Activated T-helper 9 cell treated with anti-CD3 and anti-CD28 coated beads, Interleukin-2, amount 50 U/mL, for 16 hours (primary cell): ENCODE results near the gene PDGFD.
"Not testable (repeated sequence)": the region's sequence is repeated elsewhere in the genome, so short reads cannot be mapped to it uniquely, and the experiment has no call there.

Experiments
- DNase-seq: peaks from one replicate; pipeline ENCODE4 v3.0.0-alpha.2; 2020; ENCODE audit warnings: low read depth

Gene PDGFD

DNA sequence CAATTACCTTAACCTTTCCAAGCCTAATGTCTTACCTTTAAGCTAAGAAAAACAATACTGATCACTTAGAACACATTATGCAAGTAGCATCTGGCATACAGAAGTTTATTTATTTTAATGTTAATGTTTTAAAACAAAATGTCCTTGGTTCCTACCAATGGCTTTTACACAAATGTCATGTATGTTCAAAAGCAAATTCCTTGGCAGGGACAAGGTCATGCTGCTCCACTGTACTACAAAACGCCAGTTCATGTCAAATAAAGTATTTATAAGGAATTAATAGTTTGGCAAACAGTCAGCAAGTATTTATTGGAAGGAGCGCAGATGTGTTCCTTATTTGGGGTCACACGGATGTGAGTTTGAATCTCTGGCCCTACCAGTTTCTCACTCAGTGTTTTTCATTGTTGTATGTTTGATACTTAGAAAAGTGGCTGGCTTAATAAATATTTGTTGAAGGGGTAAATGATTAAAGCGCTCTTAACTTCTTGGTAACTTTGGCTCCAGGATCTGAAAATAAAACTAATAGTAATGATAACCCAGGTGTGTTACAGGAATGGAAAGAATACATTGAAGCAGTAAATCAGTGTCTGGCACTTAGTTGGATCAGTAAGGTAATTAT lies 108.9 kb downstream of the PDGFD start:
- no peak for DNase-seq

DNA sequence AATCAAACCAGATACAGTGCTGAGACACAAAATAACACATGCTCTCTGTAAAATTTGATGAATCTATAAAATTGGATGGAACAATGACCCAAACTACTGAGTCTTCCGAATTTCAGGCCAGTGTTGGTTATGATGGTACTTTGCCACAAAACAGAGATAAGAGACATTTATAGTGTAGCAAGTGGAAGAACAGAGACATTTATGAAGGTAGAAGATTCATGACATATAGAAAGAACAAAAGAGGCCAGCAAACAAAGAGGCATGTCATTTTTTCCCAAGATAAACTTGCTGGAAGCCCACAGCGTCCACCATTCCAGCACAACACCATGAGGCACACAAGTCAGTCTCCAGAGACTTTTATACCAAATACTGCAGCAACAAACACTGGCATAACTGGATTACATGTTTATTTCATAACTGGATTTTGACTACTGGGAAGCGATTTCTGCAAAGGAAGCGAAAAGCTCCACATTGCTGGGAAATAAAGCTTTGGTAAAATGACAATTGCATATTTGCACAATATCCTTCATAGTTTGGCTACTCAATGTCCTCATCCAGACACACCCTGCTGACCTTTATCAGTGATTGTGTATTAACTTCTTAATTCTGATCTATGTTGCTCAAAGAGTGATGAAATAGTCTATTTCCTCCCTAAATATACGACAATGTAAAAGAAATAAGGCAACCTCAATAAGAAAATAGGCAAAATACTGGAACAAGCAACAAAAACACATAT lies 110.0 kb downstream of the PDGFD start:
- no peak for DNase-seq

DNA sequence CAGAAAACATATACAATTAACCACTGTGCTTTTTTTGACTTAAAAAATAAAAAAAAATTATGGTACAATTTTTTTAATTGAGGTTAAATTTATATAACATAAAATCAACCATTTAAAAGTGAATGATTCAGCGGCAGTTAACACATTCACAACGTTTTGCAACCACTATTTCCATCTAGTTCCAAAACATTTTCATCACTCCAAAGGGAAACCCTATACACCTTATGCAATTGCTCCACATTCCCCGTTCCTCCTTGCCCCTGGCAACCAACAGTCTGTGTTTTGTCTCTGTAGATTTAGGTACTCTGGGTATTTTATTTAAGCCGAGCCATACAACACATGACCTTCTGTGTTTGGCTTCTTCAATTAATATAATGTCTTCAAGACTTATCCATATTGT lies 112.2 kb downstream of the PDGFD start:
- no peak for DNase-seq

DNA sequence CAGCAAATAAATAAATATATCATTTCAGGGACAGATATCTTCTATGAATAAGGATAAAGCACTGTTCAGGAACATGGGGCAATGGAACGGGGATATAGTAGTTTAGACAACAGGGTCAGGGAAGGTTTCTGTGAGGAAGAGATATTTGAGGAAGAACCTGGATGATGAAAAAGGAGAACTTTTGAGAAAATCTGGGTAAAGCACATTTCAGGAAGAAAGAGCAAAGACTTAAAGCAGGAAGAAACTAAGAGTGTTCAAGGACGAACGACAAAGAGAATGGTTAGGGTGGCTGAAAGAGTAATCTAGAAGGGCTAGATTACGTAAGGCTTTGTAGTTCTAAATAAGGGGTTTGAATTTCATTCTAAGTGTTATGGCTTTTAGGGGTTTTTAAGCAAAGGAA lies 114.8 kb downstream of the PDGFD start:
- DNase-seq = no peak

DNA sequence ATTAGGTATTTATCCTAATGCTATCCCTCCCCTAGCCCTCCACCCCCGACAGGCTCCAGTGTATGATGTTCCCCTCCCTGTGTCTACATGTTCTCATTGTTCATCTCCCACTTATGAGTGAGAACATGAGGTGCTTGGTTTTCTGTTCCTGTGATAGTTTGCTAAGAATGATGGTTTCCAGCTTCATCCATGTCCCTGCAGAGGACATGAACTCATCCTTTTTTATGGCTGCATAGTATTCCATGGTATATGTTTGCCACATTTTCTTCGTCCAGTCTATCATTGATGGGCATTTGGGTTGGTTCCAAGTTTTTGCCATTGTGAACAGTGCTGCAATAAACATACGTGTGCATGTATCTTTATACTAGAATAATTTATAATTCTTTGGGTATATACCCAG lies 117.1 kb downstream of the PDGFD start:
- not testable (repeated sequence) for DNase-seq

DNA sequence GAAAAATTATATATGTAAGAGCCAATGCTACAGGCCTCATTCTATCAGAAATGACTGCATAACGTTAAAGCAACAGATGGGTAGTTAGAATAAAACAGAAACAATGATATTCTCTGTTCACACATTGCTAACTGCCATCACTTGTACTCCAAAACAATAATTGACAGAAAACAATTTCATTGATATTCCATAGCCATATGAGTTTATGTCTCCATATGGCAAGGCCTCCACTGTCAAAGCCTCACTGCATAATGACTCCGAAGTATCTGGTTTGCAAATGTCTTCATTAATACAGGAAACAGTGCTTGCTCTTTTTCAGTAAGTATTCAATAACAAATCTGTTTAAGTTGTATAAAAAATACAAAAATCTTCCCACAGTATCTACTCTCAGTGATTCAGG lies 117.6 kb downstream of the PDGFD start:
- DNase-seq = no peak

DNA sequence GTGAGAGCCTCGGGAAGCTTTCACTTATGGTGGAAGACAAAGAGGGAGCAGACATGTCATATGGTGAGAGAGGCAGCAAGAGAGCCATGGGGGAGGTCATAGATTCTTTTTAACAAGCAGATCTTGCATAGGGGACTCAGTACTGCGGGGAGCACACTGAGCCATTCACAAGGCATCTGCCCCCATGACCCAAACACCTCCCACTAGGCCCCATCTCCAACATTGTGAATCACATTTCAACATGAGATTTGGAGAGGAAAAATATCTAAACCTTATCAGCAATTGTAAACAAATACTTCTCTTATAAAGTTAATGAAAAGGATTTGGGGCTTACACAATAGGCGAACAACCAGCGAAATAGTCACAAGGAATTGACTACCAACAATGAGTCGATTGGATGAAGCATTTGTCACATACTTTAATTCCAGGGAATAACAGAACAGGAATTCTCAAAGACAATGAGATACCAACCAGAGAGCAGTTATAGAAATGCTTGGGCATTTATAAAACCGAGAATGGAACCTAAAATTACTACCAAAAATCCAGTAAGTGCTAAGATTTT lies 120.2 kb downstream of the PDGFD start:
- DNase-seq = no peak

DNA sequence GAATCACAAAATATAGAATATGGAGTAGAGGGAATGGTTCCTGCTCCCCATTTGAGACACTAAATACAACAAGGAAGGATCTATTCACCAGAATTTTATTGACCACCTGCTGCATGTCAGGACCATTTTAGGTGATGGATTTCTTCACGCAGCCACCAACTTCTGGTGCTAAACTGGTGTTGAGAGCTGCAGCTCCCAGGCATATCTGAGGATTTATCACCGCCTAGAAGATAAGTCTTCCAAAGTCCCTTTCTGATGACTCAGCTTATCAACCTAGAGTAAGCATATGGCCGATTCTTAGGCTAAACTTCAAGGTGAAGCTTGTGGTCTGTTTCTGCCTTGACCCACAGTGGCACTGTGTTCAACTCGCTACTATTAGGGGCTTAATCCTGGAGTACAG lies 120.8 kb downstream of the PDGFD start:
- no peak for DNase-seq

DNA sequence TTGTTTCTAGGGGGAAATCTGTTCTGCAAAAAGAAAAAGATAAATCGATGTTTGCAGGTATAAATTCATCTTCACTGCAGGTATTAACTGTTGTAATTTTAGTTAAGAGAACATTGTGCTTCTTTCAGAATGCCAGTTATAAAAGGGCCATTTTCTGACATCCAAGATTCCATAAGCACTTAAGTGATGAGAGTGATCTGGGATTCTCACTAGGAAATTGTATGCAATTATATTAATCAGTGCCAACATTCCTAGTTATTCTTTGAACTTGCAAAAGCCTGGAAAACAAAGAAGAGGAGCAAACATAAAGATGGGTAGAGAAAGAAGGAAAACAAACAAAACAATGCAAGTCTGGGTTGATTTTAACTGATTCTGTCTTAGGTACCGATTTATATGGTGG lies 122.2 kb downstream of the PDGFD start:
- DNase-seq = no peak

DNA sequence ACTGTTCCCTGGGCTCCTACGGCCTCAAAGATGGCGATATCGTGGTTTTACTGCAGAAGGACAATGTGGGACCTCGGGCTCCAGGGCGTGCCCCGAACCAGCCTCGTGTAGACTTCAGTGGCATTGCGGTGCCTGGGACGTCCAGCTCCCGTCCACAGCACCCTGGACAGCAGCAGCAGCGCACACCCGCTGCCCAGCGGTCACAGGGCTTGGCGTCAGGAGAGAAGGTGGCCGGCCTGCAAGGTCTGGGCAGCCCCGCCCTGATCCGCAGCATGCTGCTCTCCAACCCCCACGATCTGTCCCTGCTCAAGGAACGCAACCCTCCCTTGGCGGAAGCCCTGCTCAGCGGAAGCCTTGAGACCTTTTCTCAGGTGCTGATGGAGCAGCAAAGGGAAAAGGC lies 127.0 kb downstream of the PDGFD start:
- DNase-seq = no peak

DNA sequence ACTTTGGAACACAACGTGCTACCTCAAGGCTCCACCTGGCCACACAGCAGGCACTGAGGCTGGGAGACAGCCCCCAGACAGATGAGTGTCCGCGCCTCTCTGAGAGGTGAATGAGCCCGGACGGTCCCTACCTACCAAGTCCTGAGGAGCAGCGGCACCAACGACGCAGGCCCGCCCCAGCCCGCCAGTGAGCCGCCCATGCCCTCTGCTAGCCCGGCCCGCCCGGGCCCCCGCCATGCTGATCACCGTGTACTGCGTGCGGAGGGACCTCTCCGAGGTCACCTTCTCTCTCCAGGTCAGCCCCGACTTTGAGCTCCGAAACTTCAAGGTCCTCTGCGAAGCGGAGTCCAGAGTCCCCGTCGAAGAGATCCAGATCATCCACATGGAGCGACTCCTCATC lies 127.4 kb downstream of the PDGFD start, which contains the start of gene DDI1:
Gene DDI1, plus strand, starts transcription at position 53 of the 400 bp plus-strand sequence. Its CDS starts 183 bp downstream, at position 236.
- DNase-seq = no peak

DNA sequence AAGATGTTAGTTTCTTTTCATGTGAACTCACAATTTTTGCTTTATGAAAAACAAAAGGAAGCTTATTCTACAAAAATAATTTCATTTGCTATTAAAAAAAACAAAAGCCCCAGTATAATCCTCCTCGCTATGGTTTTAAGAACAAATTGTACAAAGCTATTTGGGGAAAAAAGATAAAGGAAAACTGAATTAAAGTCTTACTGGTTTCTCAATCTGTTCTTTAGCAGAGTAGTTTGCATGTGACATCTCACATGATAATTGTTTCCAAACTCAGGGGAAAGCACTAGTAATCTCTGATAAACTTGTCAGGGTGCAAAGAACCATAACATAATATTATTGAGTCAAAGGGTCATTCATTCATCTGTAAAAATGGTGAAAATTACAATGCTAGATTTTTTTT lies 130.4 kb downstream of the PDGFD start:
- no peak for DNase-seq

DNA sequence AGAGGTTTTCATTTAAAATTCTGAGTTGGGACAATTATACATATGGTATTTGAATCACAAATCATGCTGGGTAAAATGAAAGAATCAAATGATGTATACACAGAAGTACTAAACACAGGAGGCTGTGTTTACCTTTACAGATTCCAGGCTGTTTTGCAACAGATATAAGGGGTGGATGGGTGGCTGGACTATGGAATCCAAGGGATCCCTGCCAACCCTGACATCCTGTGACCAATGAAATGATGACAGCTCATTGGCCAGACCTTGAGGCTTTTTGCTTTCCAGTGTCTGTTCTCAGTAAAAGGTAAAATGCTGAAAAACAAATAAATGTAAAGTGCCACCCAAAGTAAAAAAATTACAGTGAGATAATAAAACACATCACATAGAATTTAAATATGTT lies 130.8 kb downstream of the PDGFD start:
- no peak for DNase-seq

DNA sequence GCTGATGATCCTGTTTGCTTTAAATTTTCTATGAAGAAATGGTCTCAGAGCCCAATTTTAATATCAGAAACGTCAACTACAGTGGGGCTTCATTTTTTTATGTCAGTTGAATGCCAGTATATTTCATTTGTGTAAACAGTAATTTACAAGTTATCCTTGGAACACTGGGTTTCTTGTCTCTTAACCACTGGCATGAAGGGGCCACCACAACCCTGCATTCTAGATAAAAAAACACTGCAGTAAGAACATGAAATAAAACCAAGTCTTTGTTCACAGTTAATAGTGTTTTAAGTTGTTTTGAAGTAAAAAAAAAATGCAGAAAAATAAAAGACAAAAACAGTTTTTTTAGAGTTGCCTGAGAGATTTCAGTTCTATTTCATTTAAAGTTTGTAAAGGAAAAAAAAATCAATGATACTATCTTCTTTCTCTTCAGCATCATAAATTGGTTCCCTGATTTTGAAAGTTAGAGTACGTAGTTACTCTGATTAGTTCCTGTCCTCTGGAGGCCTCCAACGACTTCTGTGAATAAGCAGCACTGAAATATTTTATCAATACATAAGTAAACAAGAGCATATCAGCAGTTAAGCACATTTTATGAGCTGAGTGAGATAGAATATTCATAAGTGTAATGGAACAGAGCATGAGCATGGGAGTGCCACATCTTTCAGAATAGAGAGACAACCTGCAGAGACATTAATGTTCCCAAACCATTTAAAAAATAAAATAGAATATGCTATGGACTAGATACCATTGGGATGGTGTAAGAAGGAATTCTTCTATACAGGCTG lies 135.3 kb downstream of the PDGFD start:
- DNase-seq = no peak

DNA sequence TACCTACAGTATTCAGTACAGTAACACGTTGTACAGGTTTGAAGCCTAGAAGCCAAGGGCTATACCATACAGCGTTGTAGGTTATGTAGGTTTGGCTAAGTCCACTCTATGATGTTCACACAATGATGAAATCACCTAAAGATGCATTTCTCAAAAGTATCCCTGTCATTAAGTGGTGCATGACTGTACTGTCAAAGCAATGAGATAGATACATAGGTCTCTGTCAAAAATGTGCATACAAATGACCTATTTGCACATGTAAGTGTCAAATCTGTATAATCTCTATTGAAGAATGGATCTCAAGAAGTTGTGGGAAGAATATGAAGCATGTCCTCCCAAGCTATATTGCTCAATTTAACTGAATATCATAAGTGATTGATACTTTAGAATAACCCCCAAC lies 139.4 kb downstream of the PDGFD start:
- DNase-seq = no peak

DNA sequence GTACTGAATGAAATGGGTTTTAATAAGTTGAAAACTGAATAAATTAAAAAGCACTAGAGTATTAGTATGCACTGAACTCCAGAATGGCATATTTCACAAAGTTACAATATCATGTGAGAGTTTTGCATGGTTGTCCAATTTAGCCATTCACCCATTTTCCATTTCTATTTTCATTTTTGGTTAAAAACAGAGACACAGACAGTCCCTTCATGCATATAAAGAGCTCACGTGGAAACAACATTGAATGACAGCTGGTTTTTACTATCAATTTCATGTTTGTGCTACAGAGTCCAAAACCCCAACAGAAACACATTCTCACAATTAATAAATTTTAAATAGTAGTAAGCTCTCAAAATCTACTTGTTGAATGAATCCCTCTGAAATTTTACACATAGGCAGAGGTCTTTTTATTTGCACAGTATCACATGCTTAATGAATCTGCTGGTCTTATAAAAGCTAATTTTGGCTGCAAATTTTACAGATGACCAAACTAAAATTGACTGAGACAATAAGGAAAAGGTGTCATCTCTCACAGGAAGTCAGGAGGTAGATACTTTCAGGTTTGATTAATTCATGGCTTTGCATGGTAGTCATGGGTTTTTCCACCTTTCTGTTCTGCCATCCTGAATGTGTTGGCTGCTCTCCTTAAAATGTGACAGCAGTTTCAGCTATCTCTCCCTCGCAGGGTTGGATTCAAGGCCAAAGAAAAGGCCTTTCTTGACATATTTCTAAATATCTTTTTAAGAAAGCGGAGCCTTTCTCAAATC lies 148.1 kb downstream of the PDGFD start:
- no peak for DNase-seq

DNA sequence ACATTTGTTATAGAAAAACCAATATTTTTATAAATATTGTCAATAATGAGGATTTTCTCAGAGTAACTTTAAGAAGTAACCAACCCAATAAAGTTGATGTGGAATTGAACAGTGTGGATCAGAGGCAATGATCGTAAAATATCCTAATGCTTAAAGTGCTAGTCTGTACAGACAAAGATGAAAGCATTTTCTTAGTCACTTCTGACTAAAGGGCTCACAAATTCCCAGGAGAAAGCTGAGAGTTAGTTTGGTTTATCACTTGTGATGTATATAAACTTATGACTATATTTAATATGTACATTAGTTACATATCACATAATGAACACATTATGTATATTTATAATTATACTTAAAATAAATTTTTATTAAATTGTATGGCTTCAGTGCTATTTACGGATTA lies 152.9 kb downstream of the PDGFD start:
- no peak for DNase-seq

DNA sequence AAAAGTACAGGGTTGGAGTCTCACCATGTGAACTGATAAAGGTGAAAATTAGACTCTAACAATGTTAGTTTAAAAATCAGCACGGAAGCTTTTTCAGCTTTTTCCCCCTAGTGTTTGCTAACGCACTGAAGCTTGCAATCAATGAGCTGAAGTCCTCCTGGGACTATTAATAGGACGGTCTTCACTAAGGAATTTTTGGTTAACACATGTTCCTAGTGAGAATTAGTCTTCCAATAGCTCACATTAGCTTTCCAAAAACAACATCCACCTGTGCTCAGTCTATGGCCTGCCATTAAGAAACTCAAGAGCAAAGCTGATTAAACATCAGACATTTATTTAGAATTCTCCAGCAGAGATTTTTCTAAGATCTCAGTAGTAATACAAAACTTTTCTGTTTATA lies 154.2 kb downstream of the PDGFD start:
- no peak for DNase-seq

DNA sequence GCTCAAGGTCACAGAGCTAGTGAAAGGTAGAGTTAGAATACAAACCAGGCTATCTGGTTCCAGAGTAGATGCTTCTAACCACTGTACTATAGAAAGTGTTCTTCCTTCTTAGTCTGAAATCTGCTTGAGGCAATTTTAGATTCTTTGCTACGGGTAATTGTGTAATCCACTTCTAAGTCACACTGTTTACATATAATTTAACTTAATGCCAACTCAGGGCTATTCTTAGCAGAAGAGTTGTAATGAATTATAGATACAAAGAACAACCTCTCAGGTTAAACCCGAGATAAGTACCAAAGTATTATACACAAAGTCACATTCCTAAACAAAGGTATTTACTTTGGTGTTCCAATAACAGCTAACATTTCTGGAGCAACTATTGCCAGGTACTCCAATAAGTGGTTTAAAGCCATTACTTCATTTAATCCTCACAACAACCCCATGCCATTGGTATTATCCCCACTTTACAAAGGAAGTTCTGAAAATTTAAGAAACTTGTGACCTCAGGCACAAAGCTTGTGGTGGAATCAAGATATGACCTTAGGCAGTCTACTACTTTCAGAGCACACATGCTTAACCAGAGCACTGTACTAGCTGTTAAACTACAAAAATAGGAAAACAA lies 158.6 kb downstream of the PDGFD start:
- DNase-seq = no peak

DNA sequence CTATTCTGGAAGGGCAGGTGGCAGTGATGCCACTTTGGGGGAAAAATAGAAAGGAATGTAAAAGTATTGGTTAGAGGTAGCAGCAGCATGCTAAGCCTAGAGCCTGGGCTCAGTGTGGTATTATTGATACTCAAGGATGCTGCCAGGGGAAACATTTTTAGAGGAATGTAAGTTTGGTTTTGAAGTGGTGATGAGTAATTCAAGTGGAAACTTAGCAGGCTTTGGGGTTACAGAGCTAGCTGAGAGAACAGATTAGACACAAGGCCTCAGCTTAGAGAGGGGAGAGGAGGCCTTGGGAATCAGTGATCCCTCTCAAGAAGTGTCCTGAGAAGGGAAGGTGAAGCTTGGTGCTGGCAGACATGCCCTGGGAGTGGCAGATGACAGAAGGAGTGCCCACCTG lies 160.5 kb downstream of the PDGFD start:
- no peak for DNase-seq

DNA sequence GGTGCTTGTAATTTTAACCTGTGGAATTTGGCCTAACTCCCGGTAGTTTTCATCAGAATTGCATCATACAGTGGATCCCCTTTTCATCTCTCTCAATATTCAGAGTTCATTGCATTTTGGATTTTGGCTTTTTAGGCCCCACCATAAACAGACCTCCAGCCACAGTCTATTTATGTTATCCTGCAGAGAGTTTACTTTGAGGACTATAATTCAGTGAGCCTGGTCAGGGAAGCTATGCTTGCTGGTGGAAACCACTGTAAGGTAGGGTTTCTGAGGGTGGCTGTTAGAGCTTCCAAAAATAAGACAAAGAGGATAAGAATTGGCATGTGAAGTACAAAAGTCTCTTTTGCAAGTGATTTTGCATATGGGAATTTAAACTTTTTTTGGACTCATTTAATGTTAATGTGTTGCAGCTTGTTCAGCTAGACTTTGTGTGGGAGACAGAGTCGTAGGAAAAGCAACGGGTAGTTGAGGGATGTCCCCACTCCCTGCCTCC lies 162.3 kb downstream of the PDGFD start:
- DNase-seq = no peak
